ENCODE measurements around the gene HOXA3. TPM values are rescaled to one million over a fixed set of nuclear protein-coding genes. Genes with fewer than 3 reads are reported as not detected.

Gene HOXA3
- total RNA-seq, 1 donor from 2014 or later: not detected

GRCh38 chr7:27148031-27148755 lies 4.2 kb downstream of the HOXA3 start:
- H3K27ac ChIP-seq: no peak overlapping the region
- H3K36me3 Mint-ChIP-seq: peaks cover under 1% of the 10 kb centered on the region
- H3K9ac ChIP-seq: no peak overlapping the region
- H3K27me3 ChIP-seq: peaks cover 100% of the 10 kb centered on the region
- H3K4me3 Mint-ChIP-seq: peak overlapping the region; percentile 43
- peak overlapping the region; percentile 38 for H3K4me2 ChIP-seq
- H3K36me3 ChIP-seq: no peaks in the 10 kb centered on the region
- peak; percentile 86 for TF ChIP-seq EZH2 (IDR thresholded peaks at IDR 0.05)
- TF ChIP-seq EZH2phosphoT487 (IDR thresholded peaks at IDR 0.05): peak; percentile 82
- TF ChIP-seq, protein P1, sequence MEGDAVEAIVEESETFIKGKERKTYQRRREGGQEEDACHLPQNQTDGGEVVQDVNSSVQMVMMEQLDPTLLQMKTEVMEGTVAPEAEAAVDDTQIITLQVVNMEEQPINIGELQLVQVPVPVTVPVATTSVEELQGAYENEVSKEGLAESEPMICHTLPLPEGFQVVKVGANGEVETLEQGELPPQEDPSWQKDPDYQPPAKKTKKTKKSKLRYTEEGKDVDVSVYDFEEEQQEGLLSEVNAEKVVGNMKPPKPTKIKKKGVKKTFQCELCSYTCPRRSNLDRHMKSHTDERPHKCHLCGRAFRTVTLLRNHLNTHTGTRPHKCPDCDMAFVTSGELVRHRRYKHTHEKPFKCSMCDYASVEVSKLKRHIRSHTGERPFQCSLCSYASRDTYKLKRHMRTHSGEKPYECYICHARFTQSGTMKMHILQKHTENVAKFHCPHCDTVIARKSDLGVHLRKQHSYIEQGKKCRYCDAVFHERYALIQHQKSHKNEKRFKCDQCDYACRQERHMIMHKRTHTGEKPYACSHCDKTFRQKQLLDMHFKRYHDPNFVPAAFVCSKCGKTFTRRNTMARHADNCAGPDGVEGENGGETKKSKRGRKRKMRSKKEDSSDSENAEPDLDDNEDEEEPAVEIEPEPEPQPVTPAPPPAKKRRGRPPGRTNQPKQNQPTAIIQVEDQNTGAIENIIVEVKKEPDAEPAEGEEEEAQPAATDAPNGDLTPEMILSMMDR (IDR thresholded peaks at IDR 0.05): no peak
- peaks cover 27% of the 10 kb centered on the region for H3K9me3 Mint-ChIP-seq
- H2AFZ ChIP-seq (replicated peaks): no peak overlapping the region
- no peaks in the 10 kb centered on the region for H3F3A ChIP-seq (ENCODE audit: low read depth)
- peaks cover 92% of the 10 kb centered on the region for H3K27me3 Mint-ChIP-seq (ENCODE audit: insufficient read depth, low read depth)
- no peak for DNase-seq (ENCODE audit: low spot score)
- H3K9me3 ChIP-seq (ENCODE audit: low read depth): no peaks in the 10 kb centered on the region
- no peaks in the 10 kb centered on the region for H3K79me2 ChIP-seq (ENCODE audit: low read depth)
- peaks cover 8% of the 10 kb centered on the region for H3K4me1 Mint-ChIP-seq
- H3K4me1 ChIP-seq: peaks cover 4% of the 10 kb centered on the region
- H4K20me1 ChIP-seq (ENCODE audit: low read depth): peaks cover 76% of the 10 kb centered on the region
- H3K27ac Mint-ChIP-seq: no peak overlapping the region
- H3K4me3 ChIP-seq: peak overlapping the region; percentile 5

- peak; percentile 71 for TF ChIP-seq EZH2phosphoT487 (IDR thresholded peaks at IDR 0.05)
- TF ChIP-seq, protein P1 (IDR thresholded peaks at IDR 0.05): no peak
- TF ChIP-seq EZH2 (IDR thresholded peaks at IDR 0.05): peak; percentile 88
- Mint-ChIP-seq H3K9me3 (peaks cover 29% of the 10 kb centered on the region), H3K27me3 (ENCODE audit: insufficient read depth, low read depth) (peaks cover 91% of the 10 kb centered on the region), H3K4me3 (peak within 1 kb of the TSS; percentile 43), H3K4me1 (peaks cover 12% of the 10 kb centered on the region), H3K36me3 (no peaks in the 10 kb centered on the region), H3K27ac (no peak within 1 kb of the TSS)
- Histone ChIP-seq H3K4me2 (peak within 1 kb of the TSS; percentile 38), H3K79me2 (ENCODE audit: low read depth) (no peaks in the 10 kb centered on the region), H3K9ac (no peak within 1 kb of the TSS), H3K9me3 (ENCODE audit: low read depth) (no peaks in the 10 kb centered on the region), H3K27ac (no peak within 1 kb of the TSS), H3K27me3 (peaks cover 100% of the 10 kb centered on the region), H3F3A (ENCODE audit: low read depth) (no peaks in the 10 kb centered on the region), H4K20me1 (ENCODE audit: low read depth) (peaks cover 76% of the 10 kb centered on the region), H3K4me1 (peaks cover 7% of the 10 kb centered on the region), H3K4me3 (peak within 1 kb of the TSS; percentile 5), H3K36me3 (no peaks in the 10 kb centered on the region), H2AFZ (replicated peaks) (no peak within 1 kb of the TSS)
- DNase-seq (ENCODE audit: low spot score): no peak
Measured at GRCh38 chr7:27147199-27148030, 5.0 kb downstream of the HOXA3 start, which contains the start of gene HOXA6. TSS of gene HOXA6 (minus strand) at chr7:27147774. CDS start at chr7:27147749, 25 bp downstream.

GRCh38 chr7:27146491-27147198 lies 5.7 kb downstream of the HOXA3 start:
- H3K4me2 ChIP-seq: no peak overlapping the region
- Mint-ChIP-seq H3K4me3 (no peak overlapping the region), H3K27me3 (ENCODE audit: insufficient read depth, low read depth) (peaks cover 91% of the 10 kb centered on the region), H3K36me3 (no peaks in the 10 kb centered on the region), H3K4me1 (peaks cover 12% of the 10 kb centered on the region), H3K27ac (no peak overlapping the region), H3K9me3 (peaks cover 26% of the 10 kb centered on the region)
- H3K36me3 ChIP-seq: no peaks in the 10 kb centered on the region
- TF ChIP-seq, protein P1 (IDR thresholded peaks at IDR 0.05): no peak
- TF ChIP-seq EZH2 (IDR thresholded peaks at IDR 0.05) (no peak), EZH2phosphoT487 (IDR thresholded peaks at IDR 0.05) (no peak)
- DNase-seq (ENCODE audit: low spot score): no peak
- no peak overlapping the region for H3K9ac ChIP-seq
- peaks cover 76% of the 10 kb centered on the region for H4K20me1 ChIP-seq (ENCODE audit: low read depth)
- H2AFZ ChIP-seq (replicated peaks): no peak overlapping the region
- H3K79me2 ChIP-seq (ENCODE audit: low read depth): no peaks in the 10 kb centered on the region
- no peaks in the 10 kb centered on the region for H3F3A ChIP-seq (ENCODE audit: low read depth)
- H3K9me3 ChIP-seq (ENCODE audit: low read depth): no peaks in the 10 kb centered on the region
- H3K4me1 ChIP-seq: peaks cover 7% of the 10 kb centered on the region
- H3K4me3 ChIP-seq: no peak overlapping the region
- H3K27ac ChIP-seq: no peak overlapping the region
- H3K27me3 ChIP-seq: peaks cover 100% of the 10 kb centered on the region

Data from neural progenitor cell (in vitro differentiated cells).